Neural cell (in vitro differentiated cells): ENCODE measurements around the gene TBC1D10A. TPM values are rescaled to one million over a fixed set of nuclear protein-coding genes. Genes with fewer than 3 reads are reported as not detected.
A peak's percentile ranks its signal among the peaks of the same experiment; 100 is the strongest.

Experiments
- H2AFZ ChIP-seq: fragments of 200-600, 300-800 bp; sonication (generic), shearing (Covaris generic); 2 replicates; pipeline ENCODE4 v1.6.0; 2014; ENCODE audit warnings: low read depth, mild to moderate bottlenecking, antibody characterized with exemption, low read length, moderate library complexity
- H3F3A ChIP-seq: fragments of 200-600 bp; shearing (Covaris generic); 2 replicates; pipeline ENCODE4 v1.6.1; 2016; ENCODE audit warnings: mild to moderate bottlenecking, moderate library complexity, mixed read lengths, antibody characterized with exemption, low read length; ENCODE audit not compliant: insufficient read depth, poor library complexity, severe bottlenecking
- H3K27ac ChIP-seq: fragments of 200-600, 300-800 bp; sonication (generic), shearing (Covaris generic); 2 replicates; pipeline ENCODE4 v1.5.1; 2014; ENCODE audit warnings: mild to moderate bottlenecking, low read length, moderate library complexity
- H3K27me3 ChIP-seq: fragments of 300-800, 200-600 bp; sonication (generic), shearing (Covaris generic); 2 replicates; pipeline ENCODE4 v1.6.0; 2014; ENCODE audit warnings: mild to moderate bottlenecking, low read depth, low read length, moderate library complexity; ENCODE audit not compliant: insufficient read depth
- H3K36me3 ChIP-seq: fragments of 300-800, 200-600 bp; sonication (generic), shearing (Covaris generic); 2 replicates; pipeline ENCODE4 v1.5.1; 2014; ENCODE audit warnings: mild to moderate bottlenecking, antibody characterized with exemption, low read length, moderate library complexity; ENCODE audit not compliant: insufficient read depth
- H3K4me2 ChIP-seq: fragments of 300-800, 200-600 bp; sonication (generic), shearing (Covaris generic); 2 replicates; pipeline ENCODE4 v1.6.0; 2014; ENCODE audit warnings: mild to moderate bottlenecking, low read length
- H3K4me3 ChIP-seq: fragments of 300-800, 200-600 bp; sonication (generic), shearing (Covaris generic); 2 replicates; pipeline ENCODE4 v1.5.1; 2014; ENCODE audit warnings: mild to moderate bottlenecking, low read length, moderate library complexity
- H3K79me2 ChIP-seq: fragments of 200-600 bp; shearing (Covaris generic); replicated peaks from 2 replicates; pipeline ENCODE4 v1.6.0; 2014; ENCODE audit warnings: mild to moderate bottlenecking, low read length, moderate library complexity; ENCODE audit not compliant: insufficient read depth
- H3K9ac ChIP-seq: fragments of 300-800, 200-600 bp; sonication (generic), shearing (Covaris generic); 2 replicates; pipeline ENCODE4 v1.6.1; 2016; ENCODE audit warnings: mild to moderate bottlenecking, low read length, mixed read lengths
- H3K9me2 ChIP-seq: fragments of 200-600 bp; shearing (Covaris generic); 2 replicates; pipeline ENCODE4 v1.6.1; 2016; ENCODE audit warnings: mild to moderate bottlenecking, low read length, mixed read lengths; ENCODE audit not compliant: insufficient read depth
- H3K9me3 ChIP-seq: fragments of 200-600, 300-800 bp; sonication (generic), shearing (Covaris generic); 2 replicates; pipeline ENCODE4 v1.6.1; 2016; ENCODE audit warnings: mild to moderate bottlenecking, mixed run types, low read length, moderate library complexity, mixed read lengths
- H4K20me1 ChIP-seq: fragments of 200-600 bp; shearing (Covaris generic); 2 replicates; pipeline ENCODE4 v1.6.1; 2016; ENCODE audit warnings: mild to moderate bottlenecking, mixed run types; ENCODE audit not compliant: insufficient read depth
- EP300 ChIP-seq: fragments of 450-650 bp; conservative IDR thresholded peaks from 2 replicates; pipeline ENCODE4 v1.6.1; 2014; ENCODE audit warnings: antibody characterized with exemption, mild to moderate bottlenecking, moderate library complexity; ENCODE audit not compliant: poor library complexity, severe bottlenecking
- MXI1 ChIP-seq: fragments of 450-650 bp; conservative IDR thresholded peaks from 2 replicates; pipeline ENCODE4 v1.6.1; 2014; ENCODE audit warnings: antibody characterized with exemption, mild to moderate bottlenecking; ENCODE audit not compliant: poor library complexity, severe bottlenecking
- POLR2AphosphoS5 ChIP-seq: IDR thresholded peaks from 2 replicates; pipeline ENCODE4 v1.6.1; 2012
- RAD21 ChIP-seq: fragments of 450-650 bp; conservative IDR thresholded peaks from 2 replicates; pipeline ENCODE4 v1.6.1; 2014; ENCODE audit warnings: antibody characterized with exemption, mild to moderate bottlenecking, moderate library complexity
- SMC3 ChIP-seq: fragments of 450-650 bp; conservative IDR thresholded peaks from 2 replicates; pipeline ENCODE4 v1.6.1; 2014; ENCODE audit warnings: antibody characterized with exemption, mild to moderate bottlenecking, moderate library complexity; ENCODE audit not compliant: poor library complexity
- TAF1 ChIP-seq: IDR thresholded peaks from 2 replicates; pipeline ENCODE4 v1.6.1; 2012; ENCODE audit warnings: low read depth
- polyA plus RNA-seq: library from polyadenylated mRNA; depleted of rRNA; stranded (reverse); fragments of >200 nt; gene quantifications from 2 replicates; pipeline ENCODE4 v1.2.3, GENCODE V29; 2014
- TF ChIP-seq, protein P1 (sequence below): fragments of 450-650 bp; IDR thresholded peaks from 2 replicates; pipeline ENCODE4 v1.5.1; 2014; ENCODE audit warnings: antibody characterized with exemption, mild to moderate bottlenecking, moderate library complexity; ENCODE audit not compliant: poor library complexity, severe bottlenecking
- TF ChIP-seq, protein P2 (sequence below): IDR thresholded peaks from 2 replicates; pipeline ENCODE4 v1.6.1; 2012; ENCODE audit warnings: borderline replicate concordance

The TBC1D10A gene
- polyA plus RNA-seq, 1 donor from 2014 or later = 11.9 TPM

DNA sequence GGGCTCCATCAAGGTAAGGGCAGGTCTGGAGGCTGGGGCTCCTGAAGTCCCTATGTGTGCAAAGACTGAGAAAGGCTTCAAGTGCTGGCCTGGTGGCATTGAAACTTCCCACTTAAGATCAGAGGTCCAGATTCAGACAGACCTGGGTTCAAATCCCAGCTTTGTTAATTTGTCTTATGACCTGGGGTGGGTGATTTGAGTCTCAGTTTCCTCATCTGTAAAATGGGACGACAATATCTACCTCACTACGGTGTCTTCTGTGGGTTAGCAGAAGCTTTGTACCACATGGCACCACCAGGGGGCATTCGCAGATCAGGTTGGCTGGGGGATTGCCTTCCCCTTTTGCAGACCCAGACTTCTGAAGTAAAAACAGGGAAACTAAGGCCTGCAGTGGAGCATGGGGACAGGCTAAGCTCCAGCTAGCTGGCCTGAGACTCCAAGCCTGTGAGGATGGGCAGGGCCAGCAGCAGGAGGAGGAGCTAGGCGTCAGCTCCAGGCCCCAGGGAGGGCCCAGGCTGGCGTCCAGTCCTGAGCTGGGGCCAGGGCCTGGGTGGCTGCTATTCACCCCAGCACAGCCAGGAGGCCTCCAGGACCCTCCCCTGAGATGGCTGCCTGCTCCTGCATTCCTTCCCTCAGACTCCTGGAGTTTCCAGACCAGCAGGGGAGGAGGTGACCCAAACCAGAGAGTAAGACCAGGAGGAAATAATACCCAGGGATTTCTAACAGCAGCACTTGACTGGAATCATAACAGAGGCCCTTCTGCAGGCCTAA lies 38.9 kb downstream of the TBC1D10A start:
- H2AFZ ChIP-seq = no peak overlapping the region
- TF ChIP-seq, protein P1, sequence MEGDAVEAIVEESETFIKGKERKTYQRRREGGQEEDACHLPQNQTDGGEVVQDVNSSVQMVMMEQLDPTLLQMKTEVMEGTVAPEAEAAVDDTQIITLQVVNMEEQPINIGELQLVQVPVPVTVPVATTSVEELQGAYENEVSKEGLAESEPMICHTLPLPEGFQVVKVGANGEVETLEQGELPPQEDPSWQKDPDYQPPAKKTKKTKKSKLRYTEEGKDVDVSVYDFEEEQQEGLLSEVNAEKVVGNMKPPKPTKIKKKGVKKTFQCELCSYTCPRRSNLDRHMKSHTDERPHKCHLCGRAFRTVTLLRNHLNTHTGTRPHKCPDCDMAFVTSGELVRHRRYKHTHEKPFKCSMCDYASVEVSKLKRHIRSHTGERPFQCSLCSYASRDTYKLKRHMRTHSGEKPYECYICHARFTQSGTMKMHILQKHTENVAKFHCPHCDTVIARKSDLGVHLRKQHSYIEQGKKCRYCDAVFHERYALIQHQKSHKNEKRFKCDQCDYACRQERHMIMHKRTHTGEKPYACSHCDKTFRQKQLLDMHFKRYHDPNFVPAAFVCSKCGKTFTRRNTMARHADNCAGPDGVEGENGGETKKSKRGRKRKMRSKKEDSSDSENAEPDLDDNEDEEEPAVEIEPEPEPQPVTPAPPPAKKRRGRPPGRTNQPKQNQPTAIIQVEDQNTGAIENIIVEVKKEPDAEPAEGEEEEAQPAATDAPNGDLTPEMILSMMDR = peak; percentile 67
- TF ChIP-seq RAD21 (peak; percentile 66), POLR2AphosphoS5 (no peak), SMC3 (peak; percentile 66), MXI1 (no peak), TAF1 (no peak)

DNA sequence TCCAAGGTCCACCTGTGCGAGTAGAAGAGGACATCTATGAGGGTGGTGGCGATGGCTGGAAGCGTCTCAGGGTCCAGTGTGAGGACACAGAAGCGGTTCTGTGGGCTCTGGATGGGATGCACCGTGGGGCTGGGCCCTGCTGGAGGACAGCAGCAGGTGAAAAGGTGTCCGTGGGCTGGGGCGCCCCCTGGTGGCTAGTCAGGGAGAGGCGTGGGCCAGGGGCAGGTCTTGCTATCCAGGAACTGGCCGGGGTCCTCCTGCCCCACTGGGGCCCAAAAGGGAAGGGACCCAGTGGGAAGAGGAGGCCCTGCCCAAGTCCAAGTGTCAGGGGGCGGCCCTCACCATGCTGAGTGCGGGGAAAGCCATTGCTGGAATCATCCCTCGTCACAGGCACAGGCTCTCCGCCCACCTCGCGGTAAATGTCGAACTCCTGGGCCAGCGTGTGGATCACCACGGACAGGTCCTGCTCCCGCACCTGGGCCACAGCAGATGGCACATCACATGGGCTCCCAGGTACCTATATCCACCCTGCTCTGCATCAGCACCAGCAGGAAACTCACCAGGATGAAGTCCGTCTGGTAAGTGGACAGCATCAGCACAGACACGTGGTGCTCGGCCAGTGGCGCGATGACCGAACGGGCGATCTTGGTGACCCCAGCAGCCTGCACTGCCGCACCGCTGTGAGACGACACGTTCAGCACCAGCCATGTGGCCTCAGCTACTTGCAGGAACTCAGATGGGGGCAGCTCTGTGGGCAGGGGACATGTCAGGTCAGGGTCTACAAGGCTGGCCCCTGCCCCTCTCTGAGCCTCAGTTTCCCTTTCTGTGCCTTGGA lies 39.7 kb downstream of the TBC1D10A start:
- Histone ChIP-seq H3K9me3 (no peaks in the 10 kb centered on the region), H2AFZ (no peak overlapping the region), H3K9ac (no peak overlapping the region)

More for the DNA sequence above, 38.9 kb downstream of the TBC1D10A start:
- no peaks in the 10 kb centered on the region for H4K20me1 ChIP-seq
- H3K9me2 ChIP-seq = no peaks in the 10 kb centered on the region
- no peak overlapping the region for H3K27ac ChIP-seq
- H3K4me3 ChIP-seq = no peak overlapping the region
- no peak overlapping the region for H3K4me2 ChIP-seq
- no peaks in the 10 kb centered on the region for H3F3A ChIP-seq
- H3K79me2 ChIP-seq = no peaks in the 10 kb centered on the region
- no peaks in the 10 kb centered on the region for H3K36me3 ChIP-seq
- H3K9me3 ChIP-seq = no peaks in the 10 kb centered on the region
- no peaks in the 10 kb centered on the region for H3K27me3 ChIP-seq
- no peak overlapping the region for H3K9ac ChIP-seq

More for the DNA sequence above, 39.7 kb downstream of the TBC1D10A start:
- no peaks in the 10 kb centered on the region for H3K79me2 ChIP-seq
- H3K36me3 ChIP-seq = no peaks in the 10 kb centered on the region
- H3K4me2 ChIP-seq = no peak overlapping the region
- no peaks in the 10 kb centered on the region for H3K27me3 ChIP-seq
- H3K27ac ChIP-seq = no peak overlapping the region
- TF ChIP-seq, protein P1 = peak; percentile 61
- TF ChIP-seq, protein P2, sequence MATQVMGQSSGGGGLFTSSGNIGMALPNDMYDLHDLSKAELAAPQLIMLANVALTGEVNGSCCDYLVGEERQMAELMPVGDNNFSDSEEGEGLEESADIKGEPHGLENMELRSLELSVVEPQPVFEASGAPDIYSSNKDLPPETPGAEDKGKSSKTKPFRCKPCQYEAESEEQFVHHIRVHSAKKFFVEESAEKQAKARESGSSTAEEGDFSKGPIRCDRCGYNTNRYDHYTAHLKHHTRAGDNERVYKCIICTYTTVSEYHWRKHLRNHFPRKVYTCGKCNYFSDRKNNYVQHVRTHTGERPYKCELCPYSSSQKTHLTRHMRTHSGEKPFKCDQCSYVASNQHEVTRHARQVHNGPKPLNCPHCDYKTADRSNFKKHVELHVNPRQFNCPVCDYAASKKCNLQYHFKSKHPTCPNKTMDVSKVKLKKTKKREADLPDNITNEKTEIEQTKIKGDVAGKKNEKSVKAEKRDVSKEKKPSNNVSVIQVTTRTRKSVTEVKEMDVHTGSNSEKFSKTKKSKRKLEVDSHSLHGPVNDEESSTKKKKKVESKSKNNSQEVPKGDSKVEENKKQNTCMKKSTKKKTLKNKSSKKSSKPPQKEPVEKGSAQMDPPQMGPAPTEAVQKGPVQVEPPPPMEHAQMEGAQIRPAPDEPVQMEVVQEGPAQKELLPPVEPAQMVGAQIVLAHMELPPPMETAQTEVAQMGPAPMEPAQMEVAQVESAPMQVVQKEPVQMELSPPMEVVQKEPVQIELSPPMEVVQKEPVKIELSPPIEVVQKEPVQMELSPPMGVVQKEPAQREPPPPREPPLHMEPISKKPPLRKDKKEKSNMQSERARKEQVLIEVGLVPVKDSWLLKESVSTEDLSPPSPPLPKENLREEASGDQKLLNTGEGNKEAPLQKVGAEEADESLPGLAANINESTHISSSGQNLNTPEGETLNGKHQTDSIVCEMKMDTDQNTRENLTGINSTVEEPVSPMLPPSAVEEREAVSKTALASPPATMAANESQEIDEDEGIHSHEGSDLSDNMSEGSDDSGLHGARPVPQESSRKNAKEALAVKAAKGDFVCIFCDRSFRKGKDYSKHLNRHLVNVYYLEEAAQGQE = no peak
- TF ChIP-seq SMC3 (peak; percentile 28), POLR2AphosphoS5 (no peak), MXI1 (no peak), EP300 (no peak), RAD21 (peak; percentile 48)
- no peak overlapping the region for H3K4me3 ChIP-seq
- no peaks in the 10 kb centered on the region for H3K9me2 ChIP-seq
- no peaks in the 10 kb centered on the region for H4K20me1 ChIP-seq
- H3F3A ChIP-seq = no peaks in the 10 kb centered on the region
